Liver (tissue), 9 donors: ENCODE data around the gene MED26. TPM values are rescaled to one million over a fixed set of nuclear protein-coding genes. Genes with fewer than 3 reads are reported as not detected.

Source experiments
- DNase-seq: peaks from one replicate; pipeline ENCODE4 v3.0.0-alpha.2; 2017; ENCODE audit warnings: low spot score
- H3K27ac ChIP-seq, 2 donors: one replicate each; pipeline ENCODE4 v1.7.0; 2013; ENCODE audit warnings: inconsistent platforms in 2 of 2, low read length in 2 of 2, control low read depth in 1 of 2, low read depth in 1 of 2, mild to moderate bottlenecking in 1 of 2
- H3K27me3 ChIP-seq, 4 donors: one replicate each; pipeline versions ENCODE4 v1.6.1 to v1.7.0; 2013; ENCODE audit warnings: low read length in 3 of 4, inconsistent platforms in 1 of 4, mild to moderate bottlenecking in 1 of 4, moderate library complexity in 1 of 4; ENCODE audit not compliant: control insufficient read depth in 4 of 4, insufficient read depth in 4 of 4
- H3K36me3 ChIP-seq, 4 donors: one replicate each; pipeline versions ENCODE4 v1.6.1 to v1.7.0; 2013; ENCODE audit warnings: low read length in 3 of 4, mild to moderate bottlenecking in 3 of 4, low read depth in 1 of 4, moderate library complexity in 1 of 4; ENCODE audit not compliant: control insufficient read depth in 4 of 4, insufficient read depth in 3 of 4
- H3K4me1 ChIP-seq, 4 donors: one replicate each; pipeline versions ENCODE4 v1.6.1 to v1.7.0; 2013; ENCODE audit warnings: low read length in 3 of 4, mild to moderate bottlenecking in 3 of 4, moderate library complexity in 1 of 4; ENCODE audit not compliant: control insufficient read depth in 4 of 4, insufficient read depth in 4 of 4
- H3K4me3 ChIP-seq, 3 donors: one replicate each; pipeline versions ENCODE4 v1.6.1 to v1.7.0; 2013; ENCODE audit warnings: low read length in 3 of 3, control low read depth in 1 of 3, low read depth in 1 of 3, mild to moderate bottlenecking in 1 of 3
- H3K9ac ChIP-seq, 2 donors: one replicate each; pipeline ENCODE4 v1.7.0; 2013; ENCODE audit warnings: low read length in 2 of 2, mild to moderate bottlenecking in 2 of 2, moderate library complexity in 2 of 2, control low read depth in 1 of 2, low read depth in 1 of 2
- H3K9me3 ChIP-seq, 4 donors: one replicate each; pipeline versions ENCODE4 v1.6.1 to v1.7.0; 2013; ENCODE audit warnings: low read length in 3 of 4; ENCODE audit not compliant: control insufficient read depth in 4 of 4
- CTCF ChIP-seq: fragments of 150-350 bp; IDR thresholded peaks from 2 replicates; pipeline ENCODE4 v1.5.1; 2017; ENCODE audit warnings: improper control_type of control experiment, low read depth, low read length; ENCODE audit not compliant: missing input control
- EGR1 ChIP-seq, 2 donors: IDR thresholded peaks; 2 replicates each; pipeline ENCODE4 v1.6.1; 2016 to 2018; ENCODE audit warnings: antibody characterized with exemption in 2 of 2, low read depth in 2 of 2
- FOXA1 ChIP-seq: IDR thresholded peaks from 2 replicates; pipeline ENCODE4 v1.6.1; 2016; ENCODE audit warnings: antibody characterized with exemption
- FOXA2 ChIP-seq: IDR thresholded peaks from 2 replicates; pipeline ENCODE4 v1.6.1; 2016; ENCODE audit warnings: antibody characterized with exemption
- GABPA ChIP-seq, 2 donors: IDR thresholded peaks in 1 of 2; conservative IDR thresholded peaks in 1 of 2; 2 replicates each; pipeline ENCODE4 v1.6.1; 2016; ENCODE audit warnings: antibody characterized with exemption in 2 of 2, mild to moderate bottlenecking in 1 of 2, moderate library complexity in 1 of 2
- HNF4A ChIP-seq, 2 donors: conservative IDR thresholded peaks; 2 replicates each; pipeline ENCODE4 v1.6.1; 2016; ENCODE audit warnings: antibody characterized with exemption in 2 of 2, mild to moderate bottlenecking in 2 of 2
- HNF4G ChIP-seq: IDR thresholded peaks from 2 replicates; pipeline ENCODE4 v1.6.1; 2016; ENCODE audit warnings: antibody characterized with exemption
- JUND ChIP-seq, 2 donors: IDR thresholded peaks; 2 replicates each; pipeline ENCODE4 v1.6.1; 2016; ENCODE audit warnings: antibody characterized with exemption in 2 of 2
- NR2F2 ChIP-seq: IDR thresholded peaks from 2 replicates; pipeline ENCODE4 v1.6.1; 2016; ENCODE audit warnings: antibody characterized with exemption
- RAD21 ChIP-seq, 2 donors: IDR thresholded peaks; 2 replicates each; pipeline ENCODE4 v1.6.1; 2016; ENCODE audit warnings: antibody characterized with exemption in 2 of 2, mild to moderate bottlenecking in 2 of 2
- REST ChIP-seq: IDR thresholded peaks from 2 replicates; pipeline ENCODE4 v1.6.1; 2016; ENCODE audit warnings: antibody characterized with exemption, mild to moderate bottlenecking
- RXRA ChIP-seq, 2 donors: IDR thresholded peaks; 2 replicates each; pipeline ENCODE4 v1.6.1; 2017 to 2018; ENCODE audit warnings: antibody characterized with exemption in 2 of 2, mild to moderate bottlenecking in 1 of 2
- SP1 ChIP-seq: IDR thresholded peaks from 2 replicates; pipeline ENCODE4 v1.6.1; 2018; ENCODE audit warnings: antibody characterized with exemption, mild to moderate bottlenecking
- TAF1 ChIP-seq: conservative IDR thresholded peaks from 2 replicates; pipeline ENCODE4 v1.6.1; 2016; ENCODE audit warnings: antibody characterized with exemption, mild to moderate bottlenecking
- YY1 ChIP-seq: IDR thresholded peaks from 2 replicates; pipeline ENCODE4 v1.6.1; 2016; ENCODE audit warnings: antibody characterized with exemption, mild to moderate bottlenecking
- ZBTB33 ChIP-seq: IDR thresholded peaks from 2 replicates; pipeline ENCODE4 v1.6.1; 2016; ENCODE audit warnings: antibody characterized with exemption
- WGBS: extraction: QIAGEN DNeasy Blood & Tissue Kit; methylation state at CpG from one replicate; pipeline ENCODE4 v1.1.7; 2013; 5-methylcytosine and 5-hydroxymethylcytosine counted together
- polyA plus RNA-seq, 2 donors: library from polyadenylated mRNA; stranded (reverse) in 1 of 2; unstranded in 1 of 2; fragments of 200-250 nt in 1 of 2; fragments of >200 nt in 1 of 2; fragmentation: Nextera tagmentation in 1 of 2; extraction: Ambion mirVana in 1 of 2; gene quantifications; one replicate each; pipeline versions ENCODE4 v1.2.1 to v1.2.3, GENCODE V29; 2013 to 2015
- total RNA-seq, 2 donors: library from RNA; depleted of rRNA; stranded (reverse); fragments of >200 nt; gene quantifications; one replicate each; pipeline ENCODE4 v1.2.3, GENCODE V29; 2014
- TF ChIP-seq, protein P1 (sequence below): IDR thresholded peaks from 2 replicates; pipeline ENCODE4 v1.6.1; 2016; ENCODE audit warnings: antibody characterized with exemption
- TF ChIP-seq, protein P2 (sequence below): IDR thresholded peaks from 2 replicates; pipeline ENCODE4 v1.6.1; 2016; ENCODE audit warnings: antibody characterized with exemption
- donor health status: healthy.
- donor health status: healthy.
- donor health status: healthy.
- donor health status: healthy.
- donor health status: healthy.

Gene MED26
- total and polyA plus RNA-seq, 4 donors: 1.5 to 3.8 (median 3.2) TPM

DNA sequence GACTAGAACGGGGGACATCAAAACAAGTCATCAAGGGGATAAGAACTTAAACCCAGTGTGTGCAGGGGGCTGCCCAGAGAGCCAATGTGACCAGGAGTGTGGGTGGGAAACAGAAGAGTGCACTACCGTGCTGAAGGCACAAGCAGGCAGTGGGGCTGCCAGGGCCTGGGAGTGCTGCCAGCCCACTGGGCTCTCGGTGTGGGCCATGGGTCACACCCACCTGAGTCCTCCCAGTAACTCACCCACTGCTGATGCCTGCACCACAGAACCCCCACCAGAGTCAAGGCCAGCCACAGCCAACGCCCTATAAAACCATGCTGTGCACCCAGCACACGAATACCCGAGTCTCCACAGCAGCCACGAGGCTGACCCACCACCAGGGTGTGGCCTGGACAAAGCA is 8.5 kb downstream of the MED26 start:
- TF ChIP-seq ZBTB33 (no peak), EGR1 (IDR thresholded peaks at IDR 0.05; ENCODE audit: low read depth in 2 of 2) (no peak), SP1 (no peak), RXRA (IDR thresholded peaks at IDR 0.05) (no peak), HNF4A (conservative IDR thresholded peaks at IDR 0.05) (no peak), GABPA (IDR thresholded peaks at IDR 0.05 in 1 of 2, conservative IDR thresholded peaks at IDR 0.05 in 1 of 2) (no peak), FOXA2 (no peak), HNF4G (no peak), FOXA1 (no peak)
- TF ChIP-seq, protein P1, sequence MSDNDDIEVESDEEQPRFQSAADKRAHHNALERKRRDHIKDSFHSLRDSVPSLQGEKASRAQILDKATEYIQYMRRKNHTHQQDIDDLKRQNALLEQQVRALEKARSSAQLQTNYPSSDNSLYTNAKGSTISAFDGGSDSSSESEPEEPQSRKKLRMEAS: no peak
- 72% methylated on average over 7 of the region's 7 CpGs for WGBS
- Histone ChIP-seq H3K9me3 (no peaks in the 10 kb centered on the region), H3K4me3 (no peak overlapping the region), H3K9ac (no peak overlapping the region), H3K27me3 (no peaks in the 10 kb centered on the region), H3K4me1 (peaks cover 2 to 23% (median 11%) of the 10 kb centered on the region in 4 donors), H3K27ac (no peak overlapping the region), H3K36me3 (peaks cover 0 to 7% (median 1%) of the 10 kb centered on the region in 4 donors)
- DNase-seq: no peak

- H3K36me3 ChIP-seq: peaks cover 0 to 2% (median 0%) of the 10 kb centered on the region in 4 donors
- no peaks in the 10 kb centered on the region for H3K27me3 ChIP-seq
- DNase-seq: no peak
- WGBS: 94% methylated on average over 7 of the region's 7 CpGs
- H3K27ac ChIP-seq: no peak overlapping the region
- TF ChIP-seq, protein P2, sequence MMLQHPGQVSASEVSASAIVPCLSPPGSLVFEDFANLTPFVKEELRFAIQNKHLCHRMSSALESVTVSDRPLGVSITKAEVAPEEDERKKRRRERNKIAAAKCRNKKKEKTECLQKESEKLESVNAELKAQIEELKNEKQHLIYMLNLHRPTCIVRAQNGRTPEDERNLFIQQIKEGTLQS: no peak
- TF ChIP-seq HNF4G (no peak), EGR1 (IDR thresholded peaks at IDR 0.05; ENCODE audit: low read depth in 2 of 2) (no peak), TAF1 (no peak), NR2F2 (no peak), CTCF (no peak), FOXA1 (no peak), SP1 (no peak), FOXA2 (no peak), RXRA (IDR thresholded peaks at IDR 0.05) (no peak), GABPA (IDR thresholded peaks at IDR 0.05 in 1 of 2, conservative IDR thresholded peaks at IDR 0.05 in 1 of 2) (no peak), YY1 (no peak), ZBTB33 (no peak), HNF4A (conservative IDR thresholded peaks at IDR 0.05) (no peak), RAD21 (IDR thresholded peaks at IDR 0.05) (no peak), REST (no peak), JUND (IDR thresholded peaks at IDR 0.05) (no peak)
- TF ChIP-seq, protein P1: no peak
- no peaks in the 10 kb centered on the region for H3K9me3 ChIP-seq
- no peak overlapping the region for H3K4me3 ChIP-seq
- peaks cover 2 to 23% (median 11%) of the 10 kb centered on the region in 4 donors for H3K4me1 ChIP-seq
- H3K9ac ChIP-seq: no peak overlapping the region
These were observed 9.8 kb downstream of the MED26 start for GRCh38 chr19:16618248-16618647.
